22Rv1 (cell line): Measurements from ENCODE around the gene CCNK.

Source experiments
- ZFX ChIP-seq: fragments of 450-650 bp; IDR thresholded peaks from 2 replicates; pipeline ENCODE4 v1.6.1; 2017; ENCODE audit warnings: antibody characterized with exemption, borderline replicate concordance
- TF ChIP-seq, protein P1 (sequence below): fragments of 450-650 bp; IDR thresholded peaks from 2 replicates; pipeline ENCODE4 v1.5.1; 2017; ENCODE audit warnings: mild to moderate bottlenecking

DNA sequence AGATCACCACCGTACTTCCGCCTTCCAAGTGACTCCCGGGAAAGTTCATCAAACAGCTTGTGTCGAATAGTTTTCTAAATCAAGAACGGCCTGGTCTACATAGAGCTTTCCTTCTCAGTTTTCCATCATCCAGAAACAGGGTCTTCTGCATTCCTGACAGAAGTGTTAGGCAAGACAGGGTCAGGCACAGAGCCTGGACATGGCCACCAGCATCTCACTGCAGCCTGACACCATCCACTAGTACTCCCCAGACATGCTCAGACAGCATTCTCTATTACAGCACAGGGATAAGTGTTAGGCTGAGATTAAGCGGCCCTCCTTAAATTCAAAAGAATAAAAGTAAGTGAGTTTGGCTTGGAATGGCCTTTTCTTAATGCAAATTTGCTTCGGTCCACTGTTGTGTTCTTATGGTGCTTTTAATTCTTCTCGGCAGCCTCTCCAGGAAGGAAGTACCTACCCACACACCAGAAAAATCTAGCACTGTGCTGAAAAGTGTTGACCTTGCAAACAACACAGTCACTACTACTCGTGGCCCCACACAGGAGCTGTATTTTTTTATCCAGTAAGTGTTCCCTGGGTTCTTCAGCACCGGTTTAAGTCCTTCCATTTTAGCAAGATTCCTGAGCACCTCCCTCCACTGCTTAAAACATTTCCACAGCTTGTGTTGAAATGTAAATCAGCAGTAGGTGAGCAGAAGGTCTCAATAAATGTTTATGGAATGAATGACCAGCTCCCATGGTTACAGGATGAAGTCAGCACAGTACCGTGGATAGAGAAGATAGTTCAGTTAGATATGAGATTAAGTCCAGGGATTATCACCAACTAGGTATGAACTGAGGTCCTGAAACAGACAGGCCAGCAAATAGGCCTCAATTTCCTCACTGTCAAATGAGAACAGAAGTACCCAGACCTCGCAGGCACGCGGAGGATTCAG, 44.7 kb upstream of the CCNK start:
- TF ChIP-seq, protein P1, sequence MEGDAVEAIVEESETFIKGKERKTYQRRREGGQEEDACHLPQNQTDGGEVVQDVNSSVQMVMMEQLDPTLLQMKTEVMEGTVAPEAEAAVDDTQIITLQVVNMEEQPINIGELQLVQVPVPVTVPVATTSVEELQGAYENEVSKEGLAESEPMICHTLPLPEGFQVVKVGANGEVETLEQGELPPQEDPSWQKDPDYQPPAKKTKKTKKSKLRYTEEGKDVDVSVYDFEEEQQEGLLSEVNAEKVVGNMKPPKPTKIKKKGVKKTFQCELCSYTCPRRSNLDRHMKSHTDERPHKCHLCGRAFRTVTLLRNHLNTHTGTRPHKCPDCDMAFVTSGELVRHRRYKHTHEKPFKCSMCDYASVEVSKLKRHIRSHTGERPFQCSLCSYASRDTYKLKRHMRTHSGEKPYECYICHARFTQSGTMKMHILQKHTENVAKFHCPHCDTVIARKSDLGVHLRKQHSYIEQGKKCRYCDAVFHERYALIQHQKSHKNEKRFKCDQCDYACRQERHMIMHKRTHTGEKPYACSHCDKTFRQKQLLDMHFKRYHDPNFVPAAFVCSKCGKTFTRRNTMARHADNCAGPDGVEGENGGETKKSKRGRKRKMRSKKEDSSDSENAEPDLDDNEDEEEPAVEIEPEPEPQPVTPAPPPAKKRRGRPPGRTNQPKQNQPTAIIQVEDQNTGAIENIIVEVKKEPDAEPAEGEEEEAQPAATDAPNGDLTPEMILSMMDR = no peak
- TF ChIP-seq ZFX = no peak
